HG03095 (cell line): Measurements from ENCODE around the gene ZFP57.

Source experiments
- ATAC-seq: cut with Tn5 transposase; IDR thresholded peaks from one replicate; pipeline ENCODE4 v1.9.1; 2021; ENCODE audit warnings: moderate library complexity; ENCODE audit not compliant: unreplicated experiment

The ZFP57 gene

DNA sequence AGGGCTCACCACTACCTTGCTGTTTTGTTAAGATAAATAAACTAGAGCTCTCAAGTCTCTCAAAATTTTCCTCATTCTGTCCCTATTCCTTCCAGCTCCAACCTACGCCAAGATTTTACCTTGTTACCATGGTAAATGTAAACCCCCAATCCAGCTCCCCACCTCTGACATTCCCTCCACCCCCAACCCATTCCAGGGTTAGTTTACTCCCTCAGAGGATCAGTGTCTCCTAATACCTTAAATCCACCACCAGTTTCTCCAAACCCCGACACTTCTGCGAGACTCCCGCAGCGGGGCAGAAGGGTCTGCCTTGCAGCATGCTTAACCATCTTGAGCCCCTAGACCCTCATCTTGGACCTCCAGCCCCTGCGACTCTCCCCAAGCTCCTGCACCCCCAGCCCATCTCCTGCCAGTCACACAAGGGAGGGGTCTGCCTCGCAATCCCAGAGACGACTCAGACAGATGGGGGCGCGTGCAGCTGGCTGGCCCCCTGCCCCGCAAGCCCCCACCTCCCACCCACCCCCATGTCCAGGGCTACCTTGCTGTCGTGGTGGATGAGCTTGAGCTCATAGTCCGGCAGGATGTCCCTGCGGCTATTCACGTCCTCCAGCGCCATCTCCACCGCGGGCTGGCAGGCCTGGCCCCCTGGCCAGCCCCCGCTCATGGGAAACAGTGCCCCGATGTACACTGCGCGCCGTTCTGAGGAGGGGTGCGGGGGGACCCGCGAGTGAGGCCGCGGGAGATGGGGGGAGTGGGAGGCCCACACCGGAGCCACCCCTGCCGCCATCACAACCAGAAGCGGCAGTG, 53.8 kb downstream of the ZFP57 start:
- no peak for ATAC-seq

DNA sequence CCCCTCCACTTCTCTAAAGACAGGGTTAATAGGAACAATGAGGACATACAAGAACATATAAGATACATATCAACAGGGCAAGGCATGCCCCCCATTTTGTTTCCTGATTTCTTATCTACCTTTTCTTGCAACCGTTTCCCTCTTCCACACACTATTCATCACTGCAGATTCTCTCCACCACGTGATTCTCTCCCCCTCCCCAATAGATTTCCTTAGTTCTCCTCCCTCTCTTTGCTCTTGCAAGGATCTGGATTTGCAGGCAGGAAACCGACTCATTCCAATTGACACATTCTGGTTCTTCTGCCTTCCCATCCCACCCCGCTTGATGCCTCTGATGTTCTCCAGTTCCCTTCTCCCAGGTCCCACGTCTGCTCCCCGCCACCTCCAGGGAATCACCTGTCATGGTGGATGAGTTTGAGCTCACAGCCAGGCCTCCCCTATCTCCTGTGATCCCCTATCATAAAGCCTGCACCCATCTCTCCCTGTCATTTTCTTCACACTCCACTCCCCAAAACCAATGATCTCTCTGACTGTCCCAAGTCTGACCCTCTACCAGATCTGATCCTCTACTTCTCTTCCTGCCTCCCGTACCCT, 55.5 kb downstream of the ZFP57 start:
- no peak for ATAC-seq

DNA sequence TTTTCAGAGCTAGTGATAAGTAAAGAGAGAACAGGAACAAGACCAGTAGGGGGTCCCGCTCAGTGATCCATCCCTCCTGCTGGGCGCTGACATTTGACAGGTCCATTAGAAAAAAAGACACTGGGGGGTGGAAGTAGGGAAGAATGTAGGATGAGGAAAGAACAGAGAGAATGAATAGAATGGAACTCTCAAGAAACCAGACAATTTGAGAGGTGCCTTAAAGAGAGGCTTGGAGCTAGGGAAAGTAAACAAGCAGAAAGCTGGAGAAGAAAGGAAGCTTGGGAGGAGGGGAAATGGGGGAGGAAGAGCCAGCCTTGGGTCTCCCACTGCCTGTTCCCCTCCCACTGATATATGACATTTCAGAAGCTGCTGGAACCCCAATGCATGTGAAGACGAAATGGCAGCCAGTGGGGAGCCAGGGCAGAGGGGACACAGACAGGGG, 56.4 kb downstream of the ZFP57 start:
- ATAC-seq, result no peak
